HepG2 (cell line): ENCODE data around the gene GNG7. TPM values are rescaled to one million over a fixed set of nuclear protein-coding genes. Genes with fewer than 3 reads are reported as not detected.

Source experiments
- ATAC-seq: fragments of 200-7000 bp; cut with Tn5 transposase; 3 replicates; pipeline ENCODE4 v1.9.1; 2020; ENCODE audit warnings: mild to moderate bottlenecking, moderate library complexity
- BruUV-seq: library from RNA; stranded (reverse); fragments of 400-500 nt; replicated peaks from 2 replicates; lab custom pipeline; 2021; lab: Mats Ljungman, UMichigan
- CTCF ChIA-PET: fragments of 300-600 bp; formaldehyde crosslinking; extraction: SDS; loops from one replicate; lab custom pipeline; 2021; ENCODE audit warnings: low total read pairs, inconsistent platforms, low intra/inter-chr PET ratio; lab: Yijun Ruan, JAX
- POLR2A ChIA-PET: fragments of 350-600 bp; sonication (Branson Sonifier 250); formaldehyde crosslinking; loops from one replicate; lab custom pipeline; 2020; ENCODE audit warnings: antibody characterized with exemption, inconsistent platforms; lab: Yijun Ruan, JAX
- DNase-seq: peaks from one replicate; pipeline ENCODE4 v3.0.0-alpha.2; 2015; ENCODE audit warnings: low spot score
- FAIRE-seq: peaks from 3 replicates; lab custom pipeline; 2011; peaks lifted over from hg19 to GRCh38; lab: Jason Lieb, UNC
- H2AFZ ChIP-seq: one replicate; pipeline ENCODE4 v1.6.1; 2011; ENCODE audit warnings: low read length, inconsistent platforms
- H3K27ac ChIP-seq: fragments of 300-600 bp; 3 replicates; pipeline ENCODE4 v1.8.0; 2011; ENCODE audit warnings: mixed run types, mild to moderate bottlenecking, mixed read lengths, low read length, inconsistent platforms; ENCODE audit not compliant: insufficient read depth; ENCODE audit errors: extremely low read length
- H3K27me3 ChIP-seq, 2 experiments: fragments of 200-600 bp in 1 of 2; 2 replicates in 1 of 2; 3 replicates in 1 of 2; pipeline versions ENCODE4 v1.6.0 to v1.8.0; 2011; ENCODE audit warnings: low read length in 2 of 2, mild to moderate bottlenecking in 2 of 2, moderate library complexity in 2 of 2, inconsistent platforms in 1 of 2; ENCODE audit not compliant: insufficient read depth in 2 of 2, control insufficient read depth in 1 of 2
- H3K36me3 ChIP-seq, 2 experiments: fragments of 200-600 bp in 1 of 2; replicated peaks in 1 of 2; 2 replicates in 1 of 2; 3 replicates in 1 of 2; pipeline versions ENCODE4 v1.5.1 to v1.8.0; 2011; ENCODE audit warnings: low read length in 2 of 2, inconsistent platforms in 1 of 2; ENCODE audit not compliant: insufficient read depth in 2 of 2, control insufficient read depth in 1 of 2
- H3K4me1 ChIP-seq: 2 replicates; pipeline ENCODE4 v1.5.1; 2012; ENCODE audit warnings: low read length, inconsistent platforms; ENCODE audit not compliant: insufficient read depth
- H3K4me2 ChIP-seq: 2 replicates; pipeline ENCODE4 v1.6.0; 2011; ENCODE audit warnings: low read depth, low read length, inconsistent platforms
- H3K4me3 ChIP-seq, 3 experiments: fragments of 200-600 bp in 1 of 3; sonication (generic), shearing (Covaris generic) in 1 of 3; replicated peaks in 1 of 3; 2 replicates each; pipeline ENCODE4 v1.5.1; 2011 to 2016; ENCODE audit warnings: low read length in 3 of 3, inconsistent platforms in 2 of 3, low read depth in 2 of 3, mild to moderate bottlenecking in 2 of 3, control low read depth in 1 of 3, mixed read lengths in 1 of 3; ENCODE audit not compliant: insufficient read depth in 1 of 3
- H3K79me2 ChIP-seq: one replicate; pipeline ENCODE4 v1.6.1; 2011; ENCODE audit warnings: low read length, inconsistent platforms; ENCODE audit not compliant: insufficient read depth
- H3K9ac ChIP-seq: 2 replicates; pipeline ENCODE4 v1.6.0; 2011; ENCODE audit warnings: mild to moderate bottlenecking, low read depth, low read length, inconsistent platforms; ENCODE audit not compliant: insufficient read depth
- H3K9me3 ChIP-seq: 2 replicates; pipeline ENCODE4 v1.5.1; 2012; ENCODE audit warnings: mild to moderate bottlenecking, low read length
- H4K20me1 ChIP-seq: 2 replicates; pipeline ENCODE4 v1.6.0; 2011; ENCODE audit warnings: inconsistent platforms, mild to moderate bottlenecking, low read length, moderate library complexity; ENCODE audit not compliant: insufficient read depth
- FOXK2 ChIP-seq: fragments of 450-650 bp; IDR thresholded peaks from 2 replicates; pipeline ENCODE4 v1.6.1; 2016
- MIER3 ChIP-seq: IDR thresholded peaks from 2 replicates; pipeline ENCODE4 v1.6.1; 2016; ENCODE audit warnings: missing compliant biosample characterization, borderline replicate concordance
- NFKB2 ChIP-seq: sonication (generic); formaldehyde crosslinking; IDR thresholded peaks from 2 replicates; pipeline ENCODE4 v1.4.0; 2020; ENCODE audit warnings: missing genetic modification reagents, borderline replicate concordance
- NR2F2 ChIP-seq: IDR thresholded peaks from 2 replicates; pipeline ENCODE4 v1.6.1; 2012; ENCODE audit warnings: low read depth, inconsistent platforms, borderline replicate concordance
- ZBTB4 ChIP-seq: sonication (generic); formaldehyde crosslinking; IDR thresholded peaks from 2 replicates; pipeline ENCODE4 v1.4.0; 2020; ENCODE audit warnings: missing genetic modification reagents, mild to moderate bottlenecking, borderline replicate concordance
- WGBS: methylation state at CpG from one replicate; pipeline ENCODE4 v1.1.6; 2017; ENCODE audit warnings: low lambda C conversion rate; 5-methylcytosine and 5-hydroxymethylcytosine counted together
- in situ Hi-C: cut with HindIII; loops from 2 replicates; pipeline ENCODE4 v1.10.0; 2017; ENCODE audit warnings: low pct_unique_long_range_greater_than_20kb; ENCODE audit not compliant: extremely low pct_ligation_motif_present
- intact Hi-C: fragments of 100-400 bp; cut with micrococcal nuclease; formaldehyde crosslinking; loops from one replicate; pipeline ENCODE4 v1.10.0; 2022; ENCODE audit not compliant: unreplicated experiment
- polyA plus RNA-seq, 8 experiments: library from polyadenylated mRNA; depleted of rRNA in 3 of 8; stranded (reverse) in 7 of 8; unstranded in 1 of 8; fragments of >200 nt; fragmentation: Illumina TruSeq in 4 of 8; extraction: Trizol in 4 of 8; gene quantifications; 2 replicates each; pipeline versions ENCODE4 v1.2.1 to v1.2.3, GENCODE V29; 2011 to 2016; ENCODE audit warnings: low read depth in 4 of 8, missing spikeins in 1 of 8, mixed read lengths in 1 of 8; ENCODE audit not compliant: insufficient read depth in 1 of 8
- total RNA-seq, 5 experiments: library from RNA; depleted of rRNA; stranded (reverse); fragments of >200 nt; fragmentation: Illumina TruSeq; extraction: Trizol; gene quantifications; 2 replicates each; pipeline ENCODE4 v1.2.3, GENCODE V29; 2016; ENCODE audit warnings: low read depth in 1 of 5
- TF ChIP-seq, protein P1 (sequence below): sonication (generic); formaldehyde crosslinking; IDR thresholded peaks from 2 replicates; pipeline ENCODE4 v1.5.1; 2020; ENCODE audit warnings: mild to moderate bottlenecking, missing genetic modification reagents, borderline replicate concordance
- TF ChIP-seq, protein P2 (sequence below): sonication (generic); formaldehyde crosslinking; IDR thresholded peaks from 2 replicates; pipeline ENCODE4 v1.8.0; 2022; ENCODE audit warnings: mild to moderate bottlenecking, missing genetic modification reagents; ENCODE audit not compliant: insufficient replicate concordance
- TF ChIP-seq, protein P3 (sequence below): sonication (generic); formaldehyde crosslinking; IDR thresholded peaks from 2 replicates; pipeline ENCODE4 v1.9.0; 2021; ENCODE audit warnings: missing genetic modification reagents, borderline replicate concordance

The GNG7 gene
- total and polyA plus RNA-seq, 2 of the 13 experiments (the other 11 are each of a cell fraction or from before 2014, with no cell fraction given): 1.4 to 3.3 TPM

- no peak overlapping the region for H3K4me3 ChIP-seq
- intact Hi-C loops (loop anchor here (10.0 kb wide), 1 partner anchor 301 kb away; no protein-coding TSS in a partner anchor), in situ Hi-C loops (no loop called here)
- H4K20me1 ChIP-seq: no peaks in the 10 kb centered on the region
- DNase-seq (no peak), ATAC-seq (no peak), FAIRE-seq (no peak)
- H3K27ac ChIP-seq: no peak overlapping the region
- WGBS: 100% methylated on average over 1 of the region's 6 CpGs
- CTCF ChIA-PET: no interaction called here
- no peaks in the 10 kb centered on the region for H3K79me2 ChIP-seq
- H3K4me1 ChIP-seq: peaks cover 46% of the 10 kb centered on the region
- no peak overlapping the region for H3K9ac ChIP-seq
- no peaks in the 10 kb centered on the region for H3K27me3 ChIP-seq
- H3K4me2 ChIP-seq: no peak overlapping the region
- POLR2A ChIA-PET: interaction anchor here (0.7 to 2.6 kb wide), 3 partner anchors 122 to 285 kb away, joined by 3 to 17 read pairs (median 7); partner anchors contain the start of gene GADD45B
- H3K36me3 ChIP-seq: no peaks in the 10 kb centered on the region
- peaks cover 5% of the 10 kb centered on the region; the same call in 1 of the 2 replicates for H3K9me3 ChIP-seq
- no peak overlapping the region for H2AFZ ChIP-seq
- no TSS peak for BruUV-seq
- TF ChIP-seq, protein P1, sequence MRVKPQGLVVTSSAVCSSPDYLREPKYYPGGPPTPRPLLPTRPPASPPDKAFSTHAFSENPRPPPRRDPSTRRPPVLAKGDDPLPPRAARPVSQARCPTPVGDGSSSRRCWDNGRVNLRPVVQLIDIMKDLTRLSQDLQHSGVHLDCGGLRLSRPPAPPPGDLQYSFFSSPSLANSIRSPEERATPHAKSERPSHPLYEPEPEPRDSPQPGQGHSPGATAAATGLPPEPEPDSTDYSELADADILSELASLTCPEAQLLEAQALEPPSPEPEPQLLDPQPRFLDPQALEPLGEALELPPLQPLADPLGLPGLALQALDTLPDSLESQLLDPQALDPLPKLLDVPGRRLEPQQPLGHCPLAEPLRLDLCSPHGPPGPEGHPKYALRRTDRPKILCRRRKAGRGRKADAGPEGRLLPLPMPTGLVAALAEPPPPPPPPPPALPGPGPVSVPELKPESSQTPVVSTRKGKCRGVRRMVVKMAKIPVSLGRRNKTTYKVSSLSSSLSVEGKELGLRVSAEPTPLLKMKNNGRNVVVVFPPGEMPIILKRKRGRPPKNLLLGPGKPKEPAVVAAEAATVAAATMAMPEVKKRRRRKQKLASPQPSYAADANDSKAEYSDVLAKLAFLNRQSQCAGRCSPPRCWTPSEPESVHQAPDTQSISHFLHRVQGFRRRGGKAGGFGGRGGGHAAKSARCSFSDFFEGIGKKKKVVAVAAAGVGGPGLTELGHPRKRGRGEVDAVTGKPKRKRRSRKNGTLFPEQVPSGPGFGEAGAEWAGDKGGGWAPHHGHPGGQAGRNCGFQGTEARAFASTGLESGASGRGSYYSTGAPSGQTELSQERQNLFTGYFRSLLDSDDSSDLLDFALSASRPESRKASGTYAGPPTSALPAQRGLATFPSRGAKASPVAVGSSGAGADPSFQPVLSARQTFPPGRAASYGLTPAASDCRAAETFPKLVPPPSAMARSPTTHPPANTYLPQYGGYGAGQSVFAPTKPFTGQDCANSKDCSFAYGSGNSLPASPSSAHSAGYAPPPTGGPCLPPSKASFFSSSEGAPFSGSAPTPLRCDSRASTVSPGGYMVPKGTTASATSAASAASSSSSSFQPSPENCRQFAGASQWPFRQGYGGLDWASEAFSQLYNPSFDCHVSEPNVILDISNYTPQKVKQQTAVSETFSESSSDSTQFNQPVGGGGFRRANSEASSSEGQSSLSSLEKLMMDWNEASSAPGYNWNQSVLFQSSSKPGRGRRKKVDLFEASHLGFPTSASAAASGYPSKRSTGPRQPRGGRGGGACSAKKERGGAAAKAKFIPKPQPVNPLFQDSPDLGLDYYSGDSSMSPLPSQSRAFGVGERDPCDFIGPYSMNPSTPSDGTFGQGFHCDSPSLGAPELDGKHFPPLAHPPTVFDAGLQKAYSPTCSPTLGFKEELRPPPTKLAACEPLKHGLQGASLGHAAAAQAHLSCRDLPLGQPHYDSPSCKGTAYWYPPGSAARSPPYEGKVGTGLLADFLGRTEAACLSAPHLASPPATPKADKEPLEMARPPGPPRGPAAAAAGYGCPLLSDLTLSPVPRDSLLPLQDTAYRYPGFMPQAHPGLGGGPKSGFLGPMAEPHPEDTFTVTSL (CRISPR knock-in tag): no peak
- TF ChIP-seq MIER3 (CRISPR knock-in tag) (no peak), ZBTB4 (CRISPR knock-in tag) (no peak), FOXK2 (no peak), NR2F2 (no peak), NFKB2 (CRISPR knock-in tag) (no peak)
- TF ChIP-seq, protein P2, sequence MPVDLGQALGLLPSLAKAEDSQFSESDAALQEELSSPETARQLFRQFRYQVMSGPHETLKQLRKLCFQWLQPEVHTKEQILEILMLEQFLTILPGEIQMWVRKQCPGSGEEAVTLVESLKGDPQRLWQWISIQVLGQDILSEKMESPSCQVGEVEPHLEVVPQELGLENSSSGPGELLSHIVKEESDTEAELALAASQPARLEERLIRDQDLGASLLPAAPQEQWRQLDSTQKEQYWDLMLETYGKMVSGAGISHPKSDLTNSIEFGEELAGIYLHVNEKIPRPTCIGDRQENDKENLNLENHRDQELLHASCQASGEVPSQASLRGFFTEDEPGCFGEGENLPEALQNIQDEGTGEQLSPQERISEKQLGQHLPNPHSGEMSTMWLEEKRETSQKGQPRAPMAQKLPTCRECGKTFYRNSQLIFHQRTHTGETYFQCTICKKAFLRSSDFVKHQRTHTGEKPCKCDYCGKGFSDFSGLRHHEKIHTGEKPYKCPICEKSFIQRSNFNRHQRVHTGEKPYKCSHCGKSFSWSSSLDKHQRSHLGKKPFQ (CRISPR knock-in tag): no peak
- TF ChIP-seq, protein P3, sequence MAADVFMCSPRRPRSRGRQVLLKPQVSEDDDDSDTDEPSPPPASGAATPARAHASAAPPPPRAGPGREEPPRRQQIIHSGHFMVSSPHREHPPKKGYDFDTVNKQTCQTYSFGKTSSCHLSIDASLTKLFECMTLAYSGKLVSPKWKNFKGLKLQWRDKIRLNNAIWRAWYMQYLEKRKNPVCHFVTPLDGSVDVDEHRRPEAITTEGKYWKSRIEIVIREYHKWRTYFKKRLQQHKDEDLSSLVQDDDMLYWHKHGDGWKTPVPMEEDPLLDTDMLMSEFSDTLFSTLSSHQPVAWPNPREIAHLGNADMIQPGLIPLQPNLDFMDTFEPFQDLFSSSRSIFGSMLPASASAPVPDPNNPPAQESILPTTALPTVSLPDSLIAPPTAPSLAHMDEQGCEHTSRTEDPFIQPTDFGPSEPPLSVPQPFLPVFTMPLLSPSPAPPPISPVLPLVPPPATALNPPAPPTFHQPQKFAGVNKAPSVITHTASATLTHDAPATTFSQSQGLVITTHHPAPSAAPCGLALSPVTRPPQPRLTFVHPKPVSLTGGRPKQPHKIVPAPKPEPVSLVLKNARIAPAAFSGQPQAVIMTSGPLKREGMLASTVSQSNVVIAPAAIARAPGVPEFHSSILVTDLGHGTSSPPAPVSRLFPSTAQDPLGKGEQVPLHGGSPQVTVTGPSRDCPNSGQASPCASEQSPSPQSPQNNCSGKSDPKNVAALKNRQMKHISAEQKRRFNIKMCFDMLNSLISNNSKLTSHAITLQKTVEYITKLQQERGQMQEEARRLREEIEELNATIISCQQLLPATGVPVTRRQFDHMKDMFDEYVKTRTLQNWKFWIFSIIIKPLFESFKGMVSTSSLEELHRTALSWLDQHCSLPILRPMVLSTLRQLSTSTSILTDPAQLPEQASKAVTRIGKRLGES (CRISPR knock-in tag): no peak
Measured at GRCh38 chr19:2615782-2616181, 86.7 kb downstream of the GNG7 start.
